HCT116 (cell line): Measurements from ENCODE around the gene LRIG1. TPM values are rescaled to one million over a fixed set of nuclear protein-coding genes. Genes with fewer than 3 reads are reported as not detected.

Experiments
- ATAC-seq: fragments of 200-7000 bp; cut with Tn5 transposase; 2 replicates; pipeline ENCODE4 v1.9.1; 2020; ENCODE audit warnings: mild to moderate bottlenecking, moderate library complexity
- BruUV-seq: library from RNA; stranded (reverse); fragments of 400-500 nt; replicated peaks from 2 replicates; lab custom pipeline; 2021; lab: Mats Ljungman, UMichigan
- CTCF ChIA-PET: fragments of 300-600 bp; sonication (Branson Sonifier 250); formaldehyde crosslinking; loops from one replicate; lab custom pipeline; 2021; ENCODE audit warnings: antibody characterized with exemption; lab: Charles Lee
- POLR2A ChIA-PET: fragments of 300-600, 350-600 bp; sonication (Branson Sonifier 250); formaldehyde crosslinking; loops from one replicate; lab custom pipeline; 2021; ENCODE audit warnings: antibody characterized with exemption; lab: Charles Lee
- RAD21 ChIA-PET, 2 experiments: fragments of 300-600 bp; sonication (Branson Sonifier 250); formaldehyde crosslinking; loops; one replicate each; lab custom pipeline; 2023; ENCODE audit warnings: low total read pairs in 2 of 2; ENCODE audit not compliant: uncharacterized antibody in 2 of 2, unreplicated experiment in 2 of 2, low non-redundant PET in 1 of 2; lab: Charles Lee
- DNase-seq: peaks from one replicate; pipeline ENCODE4 v3.0.0-alpha.2; 2010; ENCODE audit warnings: low read depth, low spot score
- H2AFZ ChIP-seq: fragments of 200-600 bp; shearing (Covaris generic), sonication (generic); 2 replicates; pipeline ENCODE4 v1.6.1; 2017; ENCODE audit warnings: low read depth, mixed run types, mixed read lengths, antibody characterized with exemption, low read length; ENCODE audit not compliant: poor library complexity, severe bottlenecking
- H3K27ac ChIP-seq: 2 replicates; pipeline ENCODE4 v1.5.1; 2012; ENCODE audit warnings: low read depth, low read length
- H3K27me3 ChIP-seq: fragments of 200-600 bp; sonication (generic); 2 replicates; pipeline ENCODE4 v1.6.1; 2016; ENCODE audit warnings: mixed run types, low read length, mixed read lengths; ENCODE audit not compliant: insufficient read depth
- H3K36me3 ChIP-seq, 2 experiments: fragments of 200-500 bp in 1 of 2; fragments of 200-600 bp in 1 of 2; sonication (Bioruptor generic) in 1 of 2; sonication (generic) in 1 of 2; 2 replicates each; pipeline versions ENCODE4 v1.5.1 to v1.6.1; 2014 to 2016; ENCODE audit warnings: low read length in 2 of 2, inconsistent platforms in 1 of 2, mixed read lengths in 1 of 2, mixed run types in 1 of 2; ENCODE audit not compliant: insufficient read depth in 2 of 2, control insufficient read depth in 1 of 2
- H3K4me1 ChIP-seq, 2 experiments: fragments of 200-600 bp in 1 of 2; sonication (generic) in 1 of 2; 2 replicates each; pipeline versions ENCODE4 v1.5.1 to v1.6.1; 2012 to 2017; ENCODE audit warnings: low read length in 2 of 2, inconsistent platforms in 1 of 2, mild to moderate bottlenecking in 1 of 2, mixed read lengths in 1 of 2, mixed run types in 1 of 2, moderate library complexity in 1 of 2; ENCODE audit not compliant: insufficient read depth in 2 of 2, control insufficient read depth in 1 of 2
- H3K4me2 ChIP-seq: fragments of 200-600 bp; sonication (generic); 2 replicates; pipeline ENCODE4 v1.6.1; 2017; ENCODE audit warnings: mixed run types, low read length, mixed read lengths
- H3K4me3 ChIP-seq, 2 experiments: fragments of 200-600 bp in 1 of 2; sonication (generic) in 1 of 2; replicated peaks in 1 of 2; 2 replicates each; pipeline ENCODE4 v1.5.1; 2011 to 2016; ENCODE audit warnings: low read length in 2 of 2, control low read depth in 1 of 2, low read depth in 1 of 2, mild to moderate bottlenecking in 1 of 2, mixed read lengths in 1 of 2, mixed run types in 1 of 2
- H3K79me2 ChIP-seq: fragments of 200-600 bp; sonication (generic); 2 replicates; pipeline ENCODE4 v1.6.1; 2017; ENCODE audit warnings: mild to moderate bottlenecking, mixed run types, low read length, moderate library complexity, mixed read lengths; ENCODE audit not compliant: insufficient read depth
- H3K9ac ChIP-seq: fragments of 200-600 bp; sonication (generic); 2 replicates; pipeline ENCODE4 v1.6.1; 2016; ENCODE audit warnings: low read length, mixed read lengths
- H3K9me2 ChIP-seq: fragments of 200-600 bp; sonication (generic), shearing (Covaris generic); 2 replicates; pipeline ENCODE4 v1.6.1; 2017; ENCODE audit warnings: mixed run types, mild to moderate bottlenecking, moderate library complexity; ENCODE audit not compliant: insufficient read depth
- H3K9me3 ChIP-seq, 2 experiments: fragments of 200-500 bp in 1 of 2; fragments of 200-600 bp in 1 of 2; sonication (Bioruptor generic) in 1 of 2; sonication (generic) in 1 of 2; 2 replicates each; pipeline ENCODE4 v1.6.1; 2014 to 2017; ENCODE audit warnings: low read length in 2 of 2, mixed read lengths in 2 of 2, inconsistent platforms in 1 of 2, low read depth in 1 of 2, mild to moderate bottlenecking in 1 of 2, mixed run types in 1 of 2, moderate library complexity in 1 of 2; ENCODE audit not compliant: control insufficient read depth in 1 of 2, insufficient read depth in 1 of 2
- H4K20me1 ChIP-seq: fragments of 200-600 bp; sonication (generic), shearing (Covaris generic); 2 replicates; pipeline ENCODE4 v1.6.1; 2017; ENCODE audit warnings: mixed run types, mild to moderate bottlenecking, moderate library complexity; ENCODE audit not compliant: insufficient read depth
- ATF3 ChIP-seq: IDR thresholded peaks from 2 replicates; pipeline ENCODE4 v1.6.1; 2012
- CBX3 ChIP-seq: IDR thresholded peaks from 2 replicates; pipeline ENCODE4 v1.6.1; 2012; ENCODE audit warnings: low read depth
- CTCF ChIP-seq, 3 experiments: fragments of 200-600 bp in 1 of 3; sonication (generic) in 1 of 3; IDR thresholded peaks in 2 of 3; conservative IDR thresholded peaks in 1 of 3; 2 replicates each; pipeline ENCODE4 v1.5.1; 2012 to 2017; ENCODE audit warnings: low read depth in 2 of 3, low read length in 2 of 3, antibody characterized with exemption in 1 of 3, borderline replicate concordance in 1 of 3, control low read depth in 1 of 3, mild to moderate bottlenecking in 1 of 3, mixed read lengths in 1 of 3, mixed run types in 1 of 3, moderate library complexity in 1 of 3; ENCODE audit not compliant: insufficient read depth in 1 of 3
- EGR1 ChIP-seq: IDR thresholded peaks from 2 replicates; pipeline ENCODE4 v1.6.1; 2012; ENCODE audit warnings: low read depth
- EZH2phosphoT487 ChIP-seq: fragments of 200-600 bp; IDR thresholded peaks from 2 replicates; pipeline ENCODE4 v1.6.1; 2018; ENCODE audit warnings: antibody characterized with exemption, borderline replicate concordance
- MAX ChIP-seq: IDR thresholded peaks from 2 replicates; pipeline ENCODE4 v1.6.1; 2012
- RAD21 ChIP-seq: IDR thresholded peaks from 2 replicates; pipeline ENCODE4 v1.6.1; 2012; ENCODE audit warnings: low read depth, mild to moderate bottlenecking
- REST ChIP-seq: IDR thresholded peaks from 2 replicates; pipeline ENCODE4 v1.6.1; 2012; ENCODE audit warnings: low read depth
- SP1 ChIP-seq: IDR thresholded peaks from 2 replicates; pipeline ENCODE4 v1.6.1; 2012; ENCODE audit warnings: low read depth
- ZNF274 ChIP-seq: fragments of 200-500 bp; sonication (Bioruptor generic); IDR thresholded peaks from 2 replicates; pipeline ENCODE4 v1.6.1; 2014; ENCODE audit warnings: mild to moderate bottlenecking, low read depth, low read length, inconsistent platforms
- intact Hi-C: fragments of 100-400 bp; cut with micrococcal nuclease; formaldehyde crosslinking; loops from 2 replicates; pipeline ENCODE4 v1.10.0; 2022
- total RNA-seq: library from RNA; stranded (reverse); gene quantifications from one replicate; pipeline ENCODE4 v1.2.1, GENCODE V29; 2021; ENCODE audit not compliant: unreplicated experiment

The LRIG1 gene
- total RNA-seq, 1 experiment from 2014 or later = 3.1 TPM

- no peak for ATAC-seq
- no TSS peak for BruUV-seq
- intact Hi-C loops = no loop called here
- no peak for DNase-seq
- H3K9ac ChIP-seq = no peak overlapping the region
- CTCF ChIA-PET = no interaction called here
- no peak overlapping the region for H3K4me2 ChIP-seq
- H3K36me3 ChIP-seq = no peaks in the 10 kb centered on the region
- POLR2A ChIA-PET = no interaction called here
- H3K79me2 ChIP-seq = no peaks in the 10 kb centered on the region
- no peaks in the 10 kb centered on the region for H3K9me2 ChIP-seq
- H3K4me1 ChIP-seq = no peaks in the 10 kb centered on the region
- no peak overlapping the region for H3K4me3 ChIP-seq
- no peak overlapping the region for H3K27ac ChIP-seq
- H3K9me3 ChIP-seq = no peaks in the 10 kb centered on the region
- RAD21 ChIA-PET = no interaction called here
- no peak overlapping the region for H2AFZ ChIP-seq
- peaks cover 23% of the 10 kb centered on the region for H3K27me3 ChIP-seq
- TF ChIP-seq CTCF (IDR thresholded peaks at IDR 0.05 in 2 of 3, conservative IDR thresholded peaks at IDR 0.05 in 1 of 3; ENCODE audit: borderline replicate concordance in 1 of 3, insufficient read depth in 1 of 3, low read depth in 2 of 3, low read length in 2 of 3) = no peak
- TF ChIP-seq SP1 = no peak
- TF ChIP-seq REST = no peak
- TF ChIP-seq ATF3 = no peak
- TF ChIP-seq ZNF274 = no peak
- no peak for TF ChIP-seq EZH2phosphoT487
- TF ChIP-seq RAD21 = no peak
- TF ChIP-seq CBX3 = no peak
- no peak for TF ChIP-seq MAX
- no peak for TF ChIP-seq EGR1
- H4K20me1 ChIP-seq = no peaks in the 10 kb centered on the region
These were observed 11.2 kb downstream of the LRIG1 start for GRCh38 chr3:66489581-66489980.
